Upper lobe of left lung (tissue), 6 donors: ENCODE measurements around the gene DNASE1L1. TPM values are rescaled to one million over a fixed set of nuclear protein-coding genes. Genes with fewer than 3 reads are reported as not detected.
A peak's percentile ranks its signal among the peaks of the same experiment; 100 is the strongest.

Source experiments
- ATAC-seq, 2 donors: fragments of 200-7000 bp; cut with Tn5 transposase; one replicate each; pipeline ENCODE4 v1.9.1; 2022; ENCODE audit warnings: mild to moderate bottlenecking in 2 of 2, moderate library complexity in 2 of 2; ENCODE audit not compliant: low FRiP score in 2 of 2
- DNase-seq, 2 donors: peaks; one replicate each; pipeline ENCODE4 v3.0.0-alpha.2; 2019 to 2020
- H3K27ac ChIP-seq, 4 donors: fragments of 200-600 bp; sonication (generic); one replicate each; pipeline ENCODE4 v1.5.1; 2016 to 2019
- H3K27me3 ChIP-seq, 4 donors: fragments of 200-600 bp; sonication (generic); one replicate each; pipeline ENCODE4 v1.5.1; 2017 to 2019
- H3K36me3 ChIP-seq, 4 donors: fragments of 200-600 bp; sonication (generic); one replicate each; pipeline ENCODE4 v1.5.1; 2016 to 2019
- H3K4me1 ChIP-seq, 4 donors: fragments of 200-600 bp; sonication (generic); one replicate each; pipeline ENCODE4 v1.5.1; 2018 to 2019
- H3K4me3 ChIP-seq, 4 donors: fragments of 200-600 bp; sonication (generic); one replicate each; pipeline ENCODE4 v1.5.1; 2017 to 2019; ENCODE audit warnings: mild to moderate bottlenecking in 2 of 4, moderate library complexity in 1 of 4
- H3K9me3 ChIP-seq, 4 donors: fragments of 200-600 bp; sonication (generic); one replicate each; pipeline ENCODE4 v1.5.1; 2018 to 2019
- EP300 ChIP-seq, 4 donors: sonication (generic); formaldehyde crosslinking; IDR thresholded peaks; one replicate each; pipeline ENCODE4 v1.5.1; 2017; ENCODE audit warnings: antibody characterized with exemption in 4 of 4, control low read depth in 2 of 4
- POLR2A ChIP-seq, 4 donors: fragments of 450-650 bp; IDR thresholded peaks; one replicate each; pipeline ENCODE4 v1.5.1; 2016 to 2017; ENCODE audit warnings: antibody characterized with exemption in 4 of 4, mild to moderate bottlenecking in 2 of 4
- POLR2AphosphoS5 ChIP-seq, 2 donors: sonication (generic); formaldehyde crosslinking; IDR thresholded peaks; one replicate each; pipeline ENCODE4 v1.5.1; 2017; ENCODE audit warnings: antibody characterized with exemption in 2 of 2
- WGBS, 2 donors: methylation state at CpG; one replicate each; pipeline ENCODE4 v1.1.5; 2017 to 2018; 5-methylcytosine and 5-hydroxymethylcytosine counted together
- small RNA-seq, 4 donors: library from RNA; depleted of rRNA; stranded (forward); fragments of <200 nt; gene quantifications; one replicate each; pipeline ENCODE3, GENCODE V24; 2016
- total RNA-seq, 6 donors: library from RNA; depleted of rRNA in 4 of 6; stranded (reverse); fragments of >200 nt in 4 of 6; gene quantifications; one replicate each; pipeline versions ENCODE4 v1.1.0 to v1.2.1, GENCODE V29; 2016 to 2021
- TF ChIP-seq, protein P1 (sequence below), 6 experiments: fragments of 450-650 bp in 4 of 6; fragments of 200-600 bp in 2 of 6; sonication (generic) in 2 of 6; IDR thresholded peaks; one replicate each; pipeline ENCODE4 v1.5.1; 2016 to 2019; ENCODE audit warnings: antibody characterized with exemption in 6 of 6
- donor health status: DM: no; HTN: no; CAD: no; lungs with moderate emphysema.
- donor health status: DM: no; HTN: yes; CAD: no; lungs with severe emphysema.

DNASE1L1 gene
- total RNA-seq, 6 donors from 2014 or later, result 18.9 to 55.5 (median 48.2) TPM

- ATAC-seq, result no peak
- Histone ChIP-seq H3K27ac (peak overlapping the region in 2 of 4 donors; percentile 70 to 78), H3K9me3 (no peaks in the 10 kb centered on the region), H3K27me3 (no peaks in the 10 kb centered on the region), H3K4me3 (no peak overlapping the region), H3K36me3 (peaks cover 16 to 98% (median 78%) of the 10 kb centered on the region in 4 donors), H3K4me1 (peaks cover 0 to 59% (median 23%) of the 10 kb centered on the region in 4 donors)
- no peak for TF ChIP-seq EP300 (IDR thresholded peaks at IDR 0.05)
- TF ChIP-seq POLR2AphosphoS5 (IDR thresholded peaks at IDR 0.05), result no peak
- TF ChIP-seq, protein P1, sequence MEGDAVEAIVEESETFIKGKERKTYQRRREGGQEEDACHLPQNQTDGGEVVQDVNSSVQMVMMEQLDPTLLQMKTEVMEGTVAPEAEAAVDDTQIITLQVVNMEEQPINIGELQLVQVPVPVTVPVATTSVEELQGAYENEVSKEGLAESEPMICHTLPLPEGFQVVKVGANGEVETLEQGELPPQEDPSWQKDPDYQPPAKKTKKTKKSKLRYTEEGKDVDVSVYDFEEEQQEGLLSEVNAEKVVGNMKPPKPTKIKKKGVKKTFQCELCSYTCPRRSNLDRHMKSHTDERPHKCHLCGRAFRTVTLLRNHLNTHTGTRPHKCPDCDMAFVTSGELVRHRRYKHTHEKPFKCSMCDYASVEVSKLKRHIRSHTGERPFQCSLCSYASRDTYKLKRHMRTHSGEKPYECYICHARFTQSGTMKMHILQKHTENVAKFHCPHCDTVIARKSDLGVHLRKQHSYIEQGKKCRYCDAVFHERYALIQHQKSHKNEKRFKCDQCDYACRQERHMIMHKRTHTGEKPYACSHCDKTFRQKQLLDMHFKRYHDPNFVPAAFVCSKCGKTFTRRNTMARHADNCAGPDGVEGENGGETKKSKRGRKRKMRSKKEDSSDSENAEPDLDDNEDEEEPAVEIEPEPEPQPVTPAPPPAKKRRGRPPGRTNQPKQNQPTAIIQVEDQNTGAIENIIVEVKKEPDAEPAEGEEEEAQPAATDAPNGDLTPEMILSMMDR (IDR thresholded peaks at IDR 0.05), result no peak
- TF ChIP-seq POLR2A (IDR thresholded peaks at IDR 0.05), result no peak
- 89% methylated on average over 24 of the region's 24 CpGs; no CpG with 5 or more reads in 1 of the 2 donors for WGBS, 2 donors
- DNase-seq, result peak in 1 of 2 donors; percentile 35
Observed at GRCh38 chrX:154353172-154353843, 55.7 kb downstream of the DNASE1L1 start.

DNA sequence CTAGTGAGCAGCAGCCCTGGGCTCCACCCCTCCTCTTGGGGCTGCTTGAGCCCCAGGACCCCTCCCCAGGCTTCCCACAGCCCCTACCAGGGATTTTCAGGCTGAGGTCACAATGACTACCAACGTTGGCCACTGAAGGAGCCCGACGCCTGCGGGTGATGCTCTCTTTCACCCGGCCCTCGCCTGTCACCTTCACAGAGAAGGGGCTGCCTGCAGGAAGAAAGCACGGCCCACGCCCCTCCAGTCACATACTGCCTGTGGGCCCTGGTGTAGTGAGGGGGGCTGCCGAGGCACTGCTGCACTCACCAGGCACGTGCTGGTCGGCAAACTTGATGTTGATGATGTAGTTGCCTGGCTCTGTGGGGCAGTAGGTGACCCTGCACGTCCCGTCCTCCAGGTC is 56.6 kb downstream of the DNASE1L1 start:
- Histone ChIP-seq H3K9me3 (no peaks in the 10 kb centered on the region), H3K4me1 (peaks cover 0 to 59% (median 23%) of the 10 kb centered on the region in 4 donors), H3K27me3 (no peaks in the 10 kb centered on the region), H3K27ac (peak overlapping the region in 3 of 4 donors; percentile 4 to 78 (median 56)), H3K36me3 (peaks cover 16 to 92% (median 70%) of the 10 kb centered on the region in 4 donors), H3K4me3 (no peak overlapping the region)
- DNase-seq, result no peak
- 93% methylated on average over 13 of the region's 13 CpGs; no CpG with 5 or more reads in 1 of the 2 donors for WGBS, 2 donors
- TF ChIP-seq EP300 (IDR thresholded peaks at IDR 0.05), result no peak
- TF ChIP-seq, protein P1 (IDR thresholded peaks at IDR 0.05), result no peak
- TF ChIP-seq POLR2AphosphoS5 (IDR thresholded peaks at IDR 0.05), result no peak
- no peak for TF ChIP-seq POLR2A (IDR thresholded peaks at IDR 0.05)
- ATAC-seq, result no peak

DNA sequence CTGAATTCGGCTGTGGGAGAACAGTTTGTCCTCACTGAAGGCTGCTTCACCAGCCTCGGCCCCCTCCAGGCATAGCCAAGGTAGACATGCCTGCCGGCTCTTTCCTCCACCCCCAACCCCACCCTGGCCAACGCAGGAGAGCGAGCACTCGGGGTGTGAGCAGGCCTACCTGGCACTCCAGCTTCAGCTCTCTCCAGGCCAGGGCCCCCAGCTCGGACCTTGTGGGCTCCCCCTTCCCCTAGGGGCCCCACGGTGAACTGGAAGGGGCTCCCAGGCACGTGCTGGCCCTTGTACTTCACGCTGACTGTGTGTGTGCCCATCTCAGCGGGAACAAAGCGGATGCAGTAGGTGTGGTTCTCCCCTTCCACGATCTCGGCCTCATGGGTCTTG is 57.0 kb downstream of the DNASE1L1 start:
- DNase-seq, result no peak
- no peak overlapping the region for H3K4me3 ChIP-seq
- WGBS, 2 donors, result 87% methylated on average over 14 of the region's 14 CpGs; no CpG with 5 or more reads in 1 of the 2 donors

More for the DNA sequence above, 57.0 kb downstream of the DNASE1L1 start:
- Histone ChIP-seq H3K27ac (peak overlapping the region; percentile 4 to 78 (median 32)), H3K9me3 (no peaks in the 10 kb centered on the region), H3K27me3 (no peaks in the 10 kb centered on the region), H3K36me3 (peaks cover 11 to 87% (median 65%) of the 10 kb centered on the region in 4 donors), H3K4me1 (peaks cover 0 to 55% (median 23%) of the 10 kb centered on the region in 4 donors)
- ATAC-seq, result no peak
- TF ChIP-seq EP300 (IDR thresholded peaks at IDR 0.05) (no peak), POLR2A (IDR thresholded peaks at IDR 0.05) (no peak), POLR2AphosphoS5 (IDR thresholded peaks at IDR 0.05) (no peak)
- TF ChIP-seq, protein P1 (IDR thresholded peaks at IDR 0.05), result no peak

Small RNA genes within 50 kb of the gene (small RNA-seq; reads per million reads assigned to genes)
- gene MIR6858 (0 to 1.0 (median 0.23) reads per million in 4 donors), gene SNORA70 (0 reads per million in 4 donors)

Other genes with a start within 250 kb of the DNASE1L1 start
- gene OPN1MW, start 226.7 kb downstream of the DNASE1L1 start, total RNA-seq, result not detected
- not detected for gene OPN1MW2, start 189.5 kb downstream of the DNASE1L1 start, total RNA-seq
- gene OPN1MW3, start 151.7 kb downstream of the DNASE1L1 start, total RNA-seq, result not detected
- gene TEX28, start 114.1 kb downstream of the DNASE1L1 start, total RNA-seq, result not detected
- 1 to 10 TPM in 1 of 6 donors, under 1 TPM in 2, not detected in 3; 0.20 to 1.2 (median 0.24) TPM for gene TKTL1, start 113.5 kb downstream of the DNASE1L1 start, total RNA-seq
- 1,000 to 10,000 TPM in 5 of 6 donors, 100 to 1,000 TPM in 1; 800 to 1,760 (median 1,298) TPM for gene FLNA, start 34.6 kb downstream of the DNASE1L1 start, total RNA-seq
- 10 to 100 TPM; 42.3 to 60.8 (median 53.6) TPM for gene EMD, start 30.0 kb downstream of the DNASE1L1 start, total RNA-seq
- gene RPL10, start 10.9 kb downstream of the DNASE1L1 start, total RNA-seq, result 1,000 to 10,000 TPM; 1,246 to 5,225 (median 2,943) TPM
- 100 to 1,000 TPM in 2 of 6 donors, 10 to 100 TPM in 4; 39.1 to 228 (median 49.9) TPM for gene TAFAZZIN, start 2.3 kb upstream of the DNASE1L1 start, total RNA-seq
- gene ATP6AP1, start 19.4 kb upstream of the DNASE1L1 start, total RNA-seq, result 100 to 1,000 TPM in 4 of 6 donors, 10 to 100 TPM in 2; 70.3 to 183 (median 108) TPM
- 100 to 1,000 TPM in 2 of 6 donors, 10 to 100 TPM in 4; 81.2 to 237 (median 96.0) TPM for gene GDI1, start 27.9 kb upstream of the DNASE1L1 start, total RNA-seq
- 100 to 1,000 TPM in 1 of 6 donors, 10 to 100 TPM in 5; 59.0 to 144 (median 72.7) TPM for gene FAM50A, start 34.9 kb upstream of the DNASE1L1 start, total RNA-seq
- gene PLXNA3, start 49.0 kb upstream of the DNASE1L1 start, total RNA-seq, result 100 to 1,000 TPM in 1 of 6 donors, 10 to 100 TPM in 4, 1 to 10 TPM in 1; 7.9 to 195 (median 36.3) TPM
- gene LAGE3, start 70.0 kb upstream of the DNASE1L1 start, total RNA-seq, result 10 to 100 TPM; 16.6 to 25.4 (median 20.2) TPM
- gene UBL4A, start 77.4 kb upstream of the DNASE1L1 start, total RNA-seq, result 10 to 100 TPM; 13.6 to 52.2 (median 43.8) TPM
- 10 to 100 TPM; 16.8 to 33.4 (median 28.7) TPM for gene SLC10A3, start 81.4 kb upstream of the DNASE1L1 start, total RNA-seq
- gene FAM3A, start 107.0 kb upstream of the DNASE1L1 start, total RNA-seq, result 10 to 100 TPM; 41.0 to 67.1 (median 49.3) TPM
- gene G6PD, start 137.6 kb upstream of the DNASE1L1 start, total RNA-seq, result 100 to 1,000 TPM in 2 of 6 donors, 10 to 100 TPM in 4; 50.4 to 112 (median 81.7) TPM
- gene IKBKG, start 138.4 kb upstream of the DNASE1L1 start, total RNA-seq, result 10 to 100 TPM; 11.1 to 46.3 (median 39.7) TPM
- not detected for gene CTAG1A, start 175.9 kb upstream of the DNASE1L1 start, total RNA-seq
- gene CTAG1B, start 210.0 kb upstream of the DNASE1L1 start, total RNA-seq, result not detected
- gene CTAG2, start 244.3 kb upstream of the DNASE1L1 start, total RNA-seq, result not detected